Articular chondrocyte of knee joint (primary cell): Measurements from ENCODE around the gene TCF7L1. TPM values are rescaled to one million over a fixed set of nuclear protein-coding genes. Genes with fewer than 3 reads are reported as not detected.

Experiments
- small RNA-seq: library from RNA; depleted of rRNA; stranded (forward); fragments of <200 nt; gene quantifications from one replicate; pipeline ENCODE3, GENCODE V24; 2012
- total RNA-seq: library from RNA; depleted of rRNA; stranded (reverse); fragments of >200 nt; gene quantifications from 2 replicates; pipeline ENCODE4 v1.2.3, GENCODE V29; 2012

Gene TCF7L1
- total RNA-seq = 6.1 and 6.9 TPM in 2 replicates

GRCh38 chr2:85132834-85133637, at the start of gene TCF7L1:
Gene TCF7L1, plus strand, starts transcription at chr2:85133392. Its CDS starts 293 bp downstream, at chr2:85133685.

GRCh38 chr2:85327822-85328617, 194.8 kb downstream of the TCF7L1 start, which contains the start of gene TGOLN2:
Gene TGOLN2, minus strand, starts transcription at chr2:85327989. Its CDS starts 27 bp downstream, at chr2:85327962.

GRCh38 chr2:85354286-85355072, 221.3 kb downstream of the TCF7L1 start, which contains the start of the genes ELMOD3 and RETSAT:
Gene ELMOD3, plus strand, starts transcription at chr2:85354769. Its CDS starts 2,430 bp downstream, at chr2:85357199.
Gene RETSAT, minus strand, starts transcription at chr2:85354528. Its CDS starts 21 bp downstream, at chr2:85354507.

Small RNA genes within 50 kb of the gene (small RNA-seq; reads per million reads assigned to genes)
- gene AC093162.1 = not detected
- not detected for gene RF00019
- not detected for gene RNU6-674P

Other genes starting within 250 kb of the TCF7L1 start
- gene TMSB10, start 227.7 kb upstream of the TCF7L1 start, total RNA-seq = 1,573 and 2,214 TPM in 2 replicates
- gene KCMF1, start 162.2 kb upstream of the TCF7L1 start, total RNA-seq = 64.3 and 77.2 TPM in 2 replicates
- gene TGOLN2, start 194.6 kb downstream of the TCF7L1 start, total RNA-seq = 127 and 140 TPM in 2 replicates
- 48.0 and 59.0 TPM in 2 replicates for gene RETSAT, start 221.1 kb downstream of the TCF7L1 start, total RNA-seq
- gene ELMOD3, start 221.4 kb downstream of the TCF7L1 start, total RNA-seq = 14.5 and 20.4 TPM in 2 replicates